DND-41 (cell line): ENCODE results near the gene NDUFS6.

Experiments used
- EZH2 ChIP-seq: IDR thresholded peaks from 3 replicates; pipeline ENCODE4 v1.6.1; 2012; ENCODE audit warnings: borderline replicate concordance, low read depth, mild to moderate bottlenecking, moderate library complexity, low read length, inconsistent platforms; ENCODE audit not compliant: severe bottlenecking
- TF ChIP-seq, protein P1 (sequence below): IDR thresholded peaks from 2 replicates; pipeline ENCODE4 v1.5.1; 2012; ENCODE audit warnings: borderline replicate concordance, low read length, moderate library complexity, mild to moderate bottlenecking; ENCODE audit not compliant: poor library complexity, severe bottlenecking; ENCODE audit errors: extremely low read depth

DNA sequence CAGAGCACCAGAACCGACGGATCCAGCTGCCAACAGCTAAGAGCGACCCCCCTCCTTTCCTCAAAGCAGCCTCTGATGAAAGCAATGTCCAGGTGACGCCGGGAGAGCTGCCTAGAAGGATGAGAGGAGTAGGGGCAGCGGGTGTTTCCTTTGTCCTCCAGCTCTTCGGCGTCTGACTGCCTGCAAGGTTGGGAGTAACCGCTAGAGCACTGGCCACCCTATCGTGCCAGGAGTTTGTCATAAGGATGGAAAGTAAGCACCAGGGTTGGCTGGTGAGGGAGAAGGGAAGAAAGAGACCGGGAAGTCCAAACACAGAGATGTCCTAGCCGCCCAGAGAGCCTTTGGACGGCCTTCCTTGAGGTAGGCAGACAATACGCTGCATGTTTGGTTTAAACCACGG lies 12.4 kb upstream of the NDUFS6 start:
- TF ChIP-seq, protein P1, sequence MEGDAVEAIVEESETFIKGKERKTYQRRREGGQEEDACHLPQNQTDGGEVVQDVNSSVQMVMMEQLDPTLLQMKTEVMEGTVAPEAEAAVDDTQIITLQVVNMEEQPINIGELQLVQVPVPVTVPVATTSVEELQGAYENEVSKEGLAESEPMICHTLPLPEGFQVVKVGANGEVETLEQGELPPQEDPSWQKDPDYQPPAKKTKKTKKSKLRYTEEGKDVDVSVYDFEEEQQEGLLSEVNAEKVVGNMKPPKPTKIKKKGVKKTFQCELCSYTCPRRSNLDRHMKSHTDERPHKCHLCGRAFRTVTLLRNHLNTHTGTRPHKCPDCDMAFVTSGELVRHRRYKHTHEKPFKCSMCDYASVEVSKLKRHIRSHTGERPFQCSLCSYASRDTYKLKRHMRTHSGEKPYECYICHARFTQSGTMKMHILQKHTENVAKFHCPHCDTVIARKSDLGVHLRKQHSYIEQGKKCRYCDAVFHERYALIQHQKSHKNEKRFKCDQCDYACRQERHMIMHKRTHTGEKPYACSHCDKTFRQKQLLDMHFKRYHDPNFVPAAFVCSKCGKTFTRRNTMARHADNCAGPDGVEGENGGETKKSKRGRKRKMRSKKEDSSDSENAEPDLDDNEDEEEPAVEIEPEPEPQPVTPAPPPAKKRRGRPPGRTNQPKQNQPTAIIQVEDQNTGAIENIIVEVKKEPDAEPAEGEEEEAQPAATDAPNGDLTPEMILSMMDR = no peak
- no peak for TF ChIP-seq EZH2
